DND-41 (cell line): ENCODE results near the gene AADAT.

Experiments
- EZH2 ChIP-seq: IDR thresholded peaks from 3 replicates; pipeline ENCODE4 v1.6.1; 2012; ENCODE audit warnings: borderline replicate concordance, low read depth, mild to moderate bottlenecking, moderate library complexity, low read length, inconsistent platforms; ENCODE audit not compliant: severe bottlenecking
- TF ChIP-seq, protein P1 (sequence below): IDR thresholded peaks from 2 replicates; pipeline ENCODE4 v1.5.1; 2012; ENCODE audit warnings: borderline replicate concordance, low read length, moderate library complexity, mild to moderate bottlenecking; ENCODE audit not compliant: poor library complexity, severe bottlenecking; ENCODE audit errors: extremely low read depth

- TF ChIP-seq, protein P1, sequence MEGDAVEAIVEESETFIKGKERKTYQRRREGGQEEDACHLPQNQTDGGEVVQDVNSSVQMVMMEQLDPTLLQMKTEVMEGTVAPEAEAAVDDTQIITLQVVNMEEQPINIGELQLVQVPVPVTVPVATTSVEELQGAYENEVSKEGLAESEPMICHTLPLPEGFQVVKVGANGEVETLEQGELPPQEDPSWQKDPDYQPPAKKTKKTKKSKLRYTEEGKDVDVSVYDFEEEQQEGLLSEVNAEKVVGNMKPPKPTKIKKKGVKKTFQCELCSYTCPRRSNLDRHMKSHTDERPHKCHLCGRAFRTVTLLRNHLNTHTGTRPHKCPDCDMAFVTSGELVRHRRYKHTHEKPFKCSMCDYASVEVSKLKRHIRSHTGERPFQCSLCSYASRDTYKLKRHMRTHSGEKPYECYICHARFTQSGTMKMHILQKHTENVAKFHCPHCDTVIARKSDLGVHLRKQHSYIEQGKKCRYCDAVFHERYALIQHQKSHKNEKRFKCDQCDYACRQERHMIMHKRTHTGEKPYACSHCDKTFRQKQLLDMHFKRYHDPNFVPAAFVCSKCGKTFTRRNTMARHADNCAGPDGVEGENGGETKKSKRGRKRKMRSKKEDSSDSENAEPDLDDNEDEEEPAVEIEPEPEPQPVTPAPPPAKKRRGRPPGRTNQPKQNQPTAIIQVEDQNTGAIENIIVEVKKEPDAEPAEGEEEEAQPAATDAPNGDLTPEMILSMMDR, result no peak
- no peak for TF ChIP-seq EZH2
Measured at GRCh38 chr4:170035845-170036244, 53.9 kb downstream of the AADAT start.
